Type B pancreatic cell (in vitro differentiated cells): Measurements from ENCODE around the gene ZDHHC1. TPM values are rescaled to one million over a fixed set of nuclear protein-coding genes. Genes with fewer than 3 reads are reported as not detected.

Experiments
- DNase-seq: peaks from one replicate; pipeline ENCODE4 v3.0.0; 2021; ENCODE audit warnings: mixed read lengths; ENCODE audit not compliant: unreplicated experiment; ENCODE audit errors: extremely low spot score
- H3K27ac Mint-ChIP-seq: 2 replicates; pipeline ENCODE4 v1.8.0; 2021; ENCODE audit warnings: mild to moderate bottlenecking, mixed read lengths
- H3K27me3 Mint-ChIP-seq: 2 replicates; pipeline ENCODE4 v1.8.0; 2021; ENCODE audit warnings: mixed read lengths
- H3K36me3 Mint-ChIP-seq: 2 replicates; pipeline ENCODE4 v1.8.0; 2021; ENCODE audit warnings: mixed read lengths
- H3K4me1 Mint-ChIP-seq: one replicate; pipeline ENCODE4 v1.8.0; 2021; ENCODE audit warnings: mixed read lengths; ENCODE audit not compliant: unreplicated experiment
- H3K4me3 Mint-ChIP-seq: 2 replicates; pipeline ENCODE4 v1.8.0; 2021; ENCODE audit warnings: mild to moderate bottlenecking, mixed read lengths
- H3K9me3 Mint-ChIP-seq: 2 replicates; pipeline ENCODE4 v1.8.0; 2021; ENCODE audit warnings: mixed read lengths
- total RNA-seq: library from RNA; stranded (reverse); gene quantifications from 2 replicates; pipeline ENCODE4 v1.2.1, GENCODE V29; 2021; ENCODE audit warnings: low replicate concordance
- TF ChIP-seq, protein P1 (sequence below): fragments of 200-600 bp; sonication (generic); conservative IDR thresholded peaks from 2 replicates; pipeline ENCODE4 v1.5.0; 2021; ENCODE audit warnings: antibody characterized with exemption, mild to moderate bottlenecking

ZDHHC1 gene
- total RNA-seq, 1 donor from 2014 or later, result 11.3 TPM

DNA sequence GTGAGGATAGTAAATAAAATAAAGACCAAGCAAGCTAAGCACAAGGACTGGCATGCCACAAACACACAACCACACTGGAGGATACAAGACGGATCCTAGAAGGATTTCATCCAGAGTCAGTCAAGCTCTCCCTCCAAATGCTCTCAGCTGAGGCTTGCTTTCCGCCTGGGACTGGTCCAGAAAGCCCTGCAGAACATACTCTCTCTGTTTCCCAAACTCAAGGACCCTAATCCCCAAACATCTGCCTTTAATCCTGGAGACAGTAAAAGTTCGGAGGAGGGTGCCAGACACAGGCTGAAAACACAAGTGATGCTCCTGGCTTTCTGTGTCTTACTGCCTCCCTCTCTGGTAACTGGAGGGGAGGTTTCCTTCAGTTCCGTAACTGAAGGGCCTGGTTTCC lies 9.3 kb upstream of the ZDHHC1 start:
- no peak for DNase-seq
- Mint-ChIP-seq H3K36me3 (no peaks in the 10 kb centered on the region), H3K4me3 (no peak overlapping the region), H3K27me3 (peaks cover 47% of the 10 kb centered on the region), H3K27ac (no peak overlapping the region), H3K9me3 (no peaks in the 10 kb centered on the region), H3K4me1 (peaks cover 30% of the 10 kb centered on the region)
- TF ChIP-seq, protein P1, sequence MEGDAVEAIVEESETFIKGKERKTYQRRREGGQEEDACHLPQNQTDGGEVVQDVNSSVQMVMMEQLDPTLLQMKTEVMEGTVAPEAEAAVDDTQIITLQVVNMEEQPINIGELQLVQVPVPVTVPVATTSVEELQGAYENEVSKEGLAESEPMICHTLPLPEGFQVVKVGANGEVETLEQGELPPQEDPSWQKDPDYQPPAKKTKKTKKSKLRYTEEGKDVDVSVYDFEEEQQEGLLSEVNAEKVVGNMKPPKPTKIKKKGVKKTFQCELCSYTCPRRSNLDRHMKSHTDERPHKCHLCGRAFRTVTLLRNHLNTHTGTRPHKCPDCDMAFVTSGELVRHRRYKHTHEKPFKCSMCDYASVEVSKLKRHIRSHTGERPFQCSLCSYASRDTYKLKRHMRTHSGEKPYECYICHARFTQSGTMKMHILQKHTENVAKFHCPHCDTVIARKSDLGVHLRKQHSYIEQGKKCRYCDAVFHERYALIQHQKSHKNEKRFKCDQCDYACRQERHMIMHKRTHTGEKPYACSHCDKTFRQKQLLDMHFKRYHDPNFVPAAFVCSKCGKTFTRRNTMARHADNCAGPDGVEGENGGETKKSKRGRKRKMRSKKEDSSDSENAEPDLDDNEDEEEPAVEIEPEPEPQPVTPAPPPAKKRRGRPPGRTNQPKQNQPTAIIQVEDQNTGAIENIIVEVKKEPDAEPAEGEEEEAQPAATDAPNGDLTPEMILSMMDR, result no peak

DNA sequence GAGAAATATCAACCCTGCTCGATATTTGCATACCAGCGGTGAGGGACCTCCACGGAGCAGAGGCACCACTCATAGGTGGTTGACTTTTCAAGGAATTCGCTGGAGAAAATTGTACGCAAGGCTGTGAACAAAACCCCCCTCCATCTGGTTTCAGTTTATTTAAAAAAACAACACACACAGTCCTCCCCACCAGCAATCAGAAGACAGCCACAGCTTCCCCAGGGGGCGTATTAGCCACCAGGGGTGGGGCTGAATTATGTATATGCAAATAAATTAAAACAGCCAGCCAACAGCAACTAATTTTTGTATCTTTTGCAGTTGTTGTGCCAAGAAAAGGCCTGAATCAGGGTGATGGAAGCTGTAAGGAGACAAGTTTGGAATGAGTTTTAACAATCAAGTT lies 8.8 kb upstream of the ZDHHC1 start:
- H3K4me1 Mint-ChIP-seq, result peaks cover 30% of the 10 kb centered on the region
- H3K27ac Mint-ChIP-seq, result peak overlapping the region; percentile 40
- no peaks in the 10 kb centered on the region for H3K9me3 Mint-ChIP-seq
- no peak for DNase-seq
- H3K4me3 Mint-ChIP-seq, result no peak overlapping the region
- peaks cover 42% of the 10 kb centered on the region for H3K27me3 Mint-ChIP-seq
- TF ChIP-seq, protein P1, result no peak
- no peaks in the 10 kb centered on the region for H3K36me3 Mint-ChIP-seq

DNA sequence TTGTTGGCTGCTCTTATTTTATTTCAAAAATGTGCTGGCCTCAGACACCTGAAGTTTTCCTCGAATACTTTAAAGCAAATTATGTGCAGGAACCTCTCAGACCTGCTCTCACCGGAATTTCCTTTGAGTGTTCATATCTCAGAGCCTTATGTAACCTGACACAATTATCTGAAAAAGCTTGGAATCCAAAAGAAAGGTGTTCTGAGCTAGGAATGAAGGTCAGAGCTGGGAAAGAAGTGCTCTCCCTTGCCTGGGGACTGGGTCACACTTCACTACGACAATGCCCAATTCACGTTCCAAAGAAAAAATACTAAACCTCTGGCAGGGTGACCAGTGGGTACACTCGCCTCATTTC lies 8.0 kb upstream of the ZDHHC1 start:
- Mint-ChIP-seq H3K4me1 (peaks cover 34% of the 10 kb centered on the region), H3K27me3 (peaks cover 36% of the 10 kb centered on the region), H3K4me3 (no peak overlapping the region), H3K9me3 (no peaks in the 10 kb centered on the region), H3K36me3 (no peaks in the 10 kb centered on the region), H3K27ac (no peak overlapping the region)
- TF ChIP-seq, protein P1, result no peak
- no peak for DNase-seq

DNA sequence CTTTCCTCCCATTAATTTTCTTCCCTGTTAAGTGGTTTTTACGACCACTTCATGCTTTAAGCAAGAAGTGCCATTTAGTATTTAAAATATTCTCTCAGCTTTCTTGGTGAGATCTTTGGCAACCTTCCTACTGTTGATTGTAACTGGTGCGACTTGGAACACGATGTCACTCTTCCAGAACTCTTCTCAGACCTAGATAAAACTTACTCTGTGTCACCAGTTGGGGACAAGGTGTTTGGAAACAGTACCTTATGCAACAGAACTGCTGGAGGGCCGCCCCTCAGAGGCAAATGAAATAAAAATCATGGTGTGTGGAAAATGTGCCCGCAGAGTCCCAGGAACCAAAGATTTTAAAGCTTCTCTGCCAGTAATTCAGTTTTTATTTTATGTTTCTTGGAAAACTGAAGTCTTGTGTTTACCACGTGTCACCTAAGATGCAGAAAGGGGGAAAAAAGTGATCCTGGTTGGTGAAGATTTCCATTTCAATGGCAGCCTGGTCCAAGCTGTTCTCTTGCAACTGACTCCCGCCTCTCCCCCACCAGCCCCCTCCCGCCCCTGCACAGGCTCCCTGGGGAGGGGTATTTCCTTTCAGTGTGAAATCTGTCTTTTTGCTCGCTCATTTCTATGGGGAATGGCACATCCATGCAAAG lies 7.5 kb upstream of the ZDHHC1 start:
- DNase-seq, result no peak
- H3K27ac Mint-ChIP-seq, result peak overlapping the region; percentile 18
- no peaks in the 10 kb centered on the region for H3K36me3 Mint-ChIP-seq
- no peaks in the 10 kb centered on the region for H3K9me3 Mint-ChIP-seq
- H3K4me3 Mint-ChIP-seq, result no peak overlapping the region
- TF ChIP-seq, protein P1, result no peak
- peaks cover 31% of the 10 kb centered on the region for H3K27me3 Mint-ChIP-seq
- peaks cover 30% of the 10 kb centered on the region for H3K4me1 Mint-ChIP-seq

DNA sequence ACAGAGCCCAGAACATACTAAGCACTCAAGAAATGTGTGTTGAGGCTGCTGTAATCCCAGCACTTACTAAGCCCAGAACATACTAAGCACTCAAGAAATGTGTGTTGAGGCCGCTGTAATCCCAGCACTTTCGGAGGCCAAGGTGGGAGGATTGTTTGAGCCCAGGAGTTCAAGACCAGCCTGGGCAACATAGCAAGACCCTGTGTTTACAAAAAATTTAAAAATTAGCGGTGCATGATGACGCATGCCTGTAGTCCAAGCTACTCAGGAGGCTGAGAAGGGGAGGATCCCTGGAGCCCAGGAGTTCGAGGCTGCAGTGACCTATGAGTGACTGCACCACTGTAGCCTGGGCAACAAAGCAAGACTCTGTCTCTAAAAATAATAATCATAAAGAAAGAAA lies 6.7 kb upstream of the ZDHHC1 start:
- Mint-ChIP-seq H3K4me1 (peaks cover 30% of the 10 kb centered on the region), H3K9me3 (no peaks in the 10 kb centered on the region), H3K36me3 (no peaks in the 10 kb centered on the region), H3K27me3 (peaks cover 26% of the 10 kb centered on the region), H3K4me3 (no peak overlapping the region), H3K27ac (no peak overlapping the region)
- TF ChIP-seq, protein P1, result no peak
- no peak for DNase-seq

DNA sequence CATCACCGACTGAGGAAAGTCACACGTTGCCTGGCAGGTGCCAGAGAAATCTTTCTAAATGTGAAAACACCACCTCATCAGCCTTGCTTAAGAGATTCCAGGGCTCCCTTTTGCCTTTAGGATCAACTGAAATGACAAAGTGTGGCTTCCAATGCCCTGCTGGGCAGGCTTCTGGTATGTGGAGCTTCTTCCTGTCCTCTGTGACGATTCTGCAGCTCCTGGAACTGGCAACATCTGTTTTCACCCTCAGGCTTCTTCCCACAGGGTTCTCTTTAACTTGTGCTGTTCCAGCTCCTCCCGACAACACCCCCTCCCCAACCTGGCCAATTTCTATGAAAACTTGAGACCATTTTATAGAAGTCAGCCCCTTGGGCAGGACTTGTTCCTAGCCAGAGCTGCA lies 4.8 kb upstream of the ZDHHC1 start:
- no peaks in the 10 kb centered on the region for H3K36me3 Mint-ChIP-seq
- TF ChIP-seq, protein P1, result no peak
- peaks cover 14% of the 10 kb centered on the region for H3K27me3 Mint-ChIP-seq
- no peak for DNase-seq
- H3K4me1 Mint-ChIP-seq, result peaks cover 41% of the 10 kb centered on the region
- H3K4me3 Mint-ChIP-seq, result no peak overlapping the region
- no peak overlapping the region for H3K27ac Mint-ChIP-seq
- H3K9me3 Mint-ChIP-seq, result no peaks in the 10 kb centered on the region
